ENCODE data around the gene KIAA0825. TPM values are rescaled to one million over a fixed set of nuclear protein-coding genes. Genes with fewer than 3 reads are reported as not detected.

KIAA0825 gene
- total and polyA plus RNA-seq, 2 experiments from 2014 or later = 3.0 to 7.0 TPM

DNA sequence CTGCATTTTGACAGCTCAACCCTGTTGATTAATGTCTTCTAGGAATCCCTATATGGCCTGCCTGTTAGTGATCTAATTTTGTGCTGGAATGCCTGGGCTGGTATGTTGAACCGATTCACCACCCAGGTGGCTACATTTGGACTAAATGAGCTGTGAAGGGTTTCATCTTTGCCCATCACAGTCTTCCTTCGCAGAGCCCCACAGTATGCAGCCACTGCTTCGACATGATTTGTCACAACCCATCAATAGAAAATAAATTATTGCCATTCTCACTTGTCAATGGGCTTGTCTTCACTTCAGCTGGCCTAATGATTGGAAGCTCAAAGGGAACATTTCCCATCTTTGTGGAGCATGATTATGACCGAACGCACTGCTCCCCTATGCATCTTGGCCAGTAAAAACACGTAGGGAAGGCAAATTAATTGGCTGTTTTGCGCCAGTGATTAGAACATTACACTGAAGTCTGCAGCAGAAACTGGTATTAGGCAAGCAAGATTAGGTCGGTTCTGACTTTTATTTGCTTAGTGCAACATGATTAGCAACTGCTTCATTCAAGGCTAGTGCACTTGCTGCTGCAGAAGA lies 408.5 kb downstream of the KIAA0825 start:
- no peak overlapping the region for H2AFZ ChIP-seq
- no peak for DNase-seq
- no peaks in the 10 kb centered on the region; the same call in 1 of the 2 replicates for H3K9me2 ChIP-seq (ENCODE audit: insufficient read depth)
- 75 to 76% methylated on average over 8 of the region's 8 CpGs for WGBS, 2 experiments (ENCODE audit: low coverage in 1 of 2, low lambda C conversion rate in 2 of 2, missing lambda C conversion rate in 2 of 2)
- H4K20me1 ChIP-seq (ENCODE audit: insufficient read depth) = no peaks in the 10 kb centered on the region
- no peaks in the 10 kb centered on the region for H3K9me3 ChIP-seq (ENCODE audit: low read depth)
- no peak overlapping the region for H3K4me3 ChIP-seq
- H3K4me2 ChIP-seq (ENCODE audit: unreplicated experiment) = no peak overlapping the region
- H3K4me1 ChIP-seq (ENCODE audit: insufficient read depth) = no peaks in the 10 kb centered on the region
- H3K36me3 ChIP-seq (ENCODE audit: low read depth) = no peaks in the 10 kb centered on the region
- H3K79me2 ChIP-seq (ENCODE audit: insufficient read depth) = no peaks in the 10 kb centered on the region
- H3K9ac ChIP-seq = no peak overlapping the region
- in situ Hi-C loops (cut with MboI) = no loop called here
- TF ChIP-seq EZH2phosphoT487 (IDR thresholded peaks at IDR 0.05; ENCODE audit: insufficient read depth, low read depth) (no peak), EZH2 (IDR thresholded peaks at IDR 0.05; ENCODE audit: insufficient read depth, poor library complexity, severe bottlenecking) (no peak)
- H3F3A ChIP-seq (ENCODE audit: insufficient read depth) = no peaks in the 10 kb centered on the region
- H3K27ac ChIP-seq = no peak overlapping the region
- no peaks in the 10 kb centered on the region for H3K27me3 ChIP-seq (replicated peaks; ENCODE audit: insufficient read depth)

DNA sequence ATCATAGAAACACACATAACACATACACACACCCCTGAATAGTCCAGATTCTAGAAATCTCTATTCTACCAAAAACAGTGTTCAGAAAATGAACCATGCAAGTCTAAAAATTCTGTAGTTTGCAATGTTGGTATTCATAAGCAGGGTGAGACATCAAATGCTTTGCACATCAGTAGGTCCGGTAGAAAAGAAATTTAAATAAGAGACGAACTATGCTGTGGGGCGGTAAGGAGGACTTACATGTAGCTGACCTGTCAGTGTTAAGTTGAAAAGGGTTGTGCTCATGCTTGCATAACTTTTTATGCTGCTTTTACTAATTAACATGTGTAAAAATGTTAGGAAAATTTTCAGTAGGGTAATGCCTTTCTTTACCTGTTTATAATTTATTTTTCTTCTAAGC lies 409.1 kb downstream of the KIAA0825 start:
- Histone ChIP-seq H3K9me3 (ENCODE audit: low read depth) (no peaks in the 10 kb centered on the region), H3K4me1 (ENCODE audit: insufficient read depth) (no peaks in the 10 kb centered on the region), H3K4me2 (ENCODE audit: unreplicated experiment) (no peak overlapping the region), H3K9ac (no peak overlapping the region), H3K27ac (no peak overlapping the region), H3F3A (ENCODE audit: insufficient read depth) (no peaks in the 10 kb centered on the region), H3K79me2 (ENCODE audit: insufficient read depth) (no peaks in the 10 kb centered on the region), H4K20me1 (ENCODE audit: insufficient read depth) (no peaks in the 10 kb centered on the region), H2AFZ (no peak overlapping the region), H3K9me2 (ENCODE audit: insufficient read depth) (no peaks in the 10 kb centered on the region), H3K36me3 (ENCODE audit: low read depth) (no peaks in the 10 kb centered on the region), H3K27me3 (replicated peaks; ENCODE audit: insufficient read depth) (no peaks in the 10 kb centered on the region), H3K4me3 (no peak overlapping the region)
- DNase-seq = no peak
- TF ChIP-seq EZH2 (IDR thresholded peaks at IDR 0.05; ENCODE audit: insufficient read depth, poor library complexity, severe bottlenecking) (no peak), EZH2phosphoT487 (IDR thresholded peaks at IDR 0.05; ENCODE audit: insufficient read depth, low read depth) (no peak)
- in situ Hi-C loops (cut with MboI) = no loop called here
- 81 to 87% methylated on average over 3 of the region's 3 CpGs for WGBS, 2 experiments (ENCODE audit: low coverage in 1 of 2, low lambda C conversion rate in 2 of 2, missing lambda C conversion rate in 2 of 2)

DNA sequence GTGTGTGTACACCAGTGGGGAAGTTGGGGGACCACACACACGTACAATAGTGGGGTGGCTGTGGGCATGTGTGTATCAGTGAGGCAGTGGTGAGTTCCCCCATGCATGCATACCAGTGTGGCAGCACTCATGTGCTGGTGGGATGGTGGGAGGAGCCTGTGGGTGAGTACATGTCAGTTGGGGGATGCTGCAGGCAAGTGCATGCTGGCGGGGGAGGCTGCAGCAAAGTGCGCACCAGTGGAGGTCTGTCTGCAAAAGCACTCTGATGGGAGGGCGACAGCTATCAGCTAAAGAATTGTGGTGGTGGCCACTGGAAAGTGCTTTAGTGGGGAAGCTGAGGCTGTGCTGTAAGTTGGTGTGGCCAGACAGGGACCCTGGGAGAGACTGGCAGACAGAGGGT lies 418.8 kb downstream of the KIAA0825 start:
- Histone ChIP-seq H4K20me1 (ENCODE audit: insufficient read depth) (no peaks in the 10 kb centered on the region), H3K27ac (no peak overlapping the region), H3K27me3 (replicated peaks; ENCODE audit: insufficient read depth) (no peaks in the 10 kb centered on the region), H2AFZ (no peak overlapping the region), H3K9me3 (ENCODE audit: low read depth) (no peaks in the 10 kb centered on the region), H3K36me3 (ENCODE audit: low read depth) (no peaks in the 10 kb centered on the region), H3K9me2 (ENCODE audit: insufficient read depth) (no peaks in the 10 kb centered on the region), H3F3A (ENCODE audit: insufficient read depth) (peaks cover 6% of the 10 kb centered on the region; the same call in 1 of the 2 replicates), H3K4me1 (ENCODE audit: insufficient read depth) (no peaks in the 10 kb centered on the region), H3K9ac (no peak overlapping the region), H3K4me3 (no peak overlapping the region), H3K79me2 (ENCODE audit: insufficient read depth) (no peaks in the 10 kb centered on the region), H3K4me2 (ENCODE audit: unreplicated experiment) (no peak overlapping the region)
- no peak for TF ChIP-seq EZH2phosphoT487 (IDR thresholded peaks at IDR 0.05; ENCODE audit: insufficient read depth, low read depth)
- no peak for TF ChIP-seq EZH2 (IDR thresholded peaks at IDR 0.05; ENCODE audit: insufficient read depth, poor library complexity, severe bottlenecking)
- no peak for DNase-seq
- 82 to 84% methylated on average over 4 of the region's 4 CpGs for WGBS, 2 experiments (ENCODE audit: low coverage in 1 of 2, low lambda C conversion rate in 2 of 2, missing lambda C conversion rate in 2 of 2)
- in situ Hi-C loops (cut with MboI) = no loop called here

DNA sequence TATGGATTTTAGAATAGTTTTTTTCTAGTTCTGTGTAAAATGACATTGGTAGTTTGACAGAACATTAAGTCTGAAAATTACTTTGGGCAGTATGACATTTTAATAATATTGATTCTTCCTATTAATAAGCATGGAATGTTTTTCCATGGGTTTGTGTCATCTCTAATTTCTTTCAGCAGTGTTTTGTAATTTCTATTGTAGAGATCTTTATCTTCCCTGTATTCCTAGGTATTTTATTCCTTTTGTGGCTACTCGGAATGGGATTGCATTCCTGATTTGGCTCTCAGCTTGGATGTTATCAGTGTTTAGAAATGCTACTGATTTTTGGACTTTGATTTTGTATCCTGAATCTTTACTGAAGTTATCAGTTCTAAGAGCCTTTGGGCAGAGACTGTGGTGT lies 420.4 kb downstream of the KIAA0825 start:
- in situ Hi-C loops (cut with MboI) = no loop called here
- Histone ChIP-seq H3K4me3 (no peak overlapping the region), H3K27ac (no peak overlapping the region), H3F3A (ENCODE audit: insufficient read depth) (peaks cover 6% of the 10 kb centered on the region; the same call in 1 of the 2 replicates), H3K27me3 (replicated peaks; ENCODE audit: insufficient read depth) (no peaks in the 10 kb centered on the region), H3K9me2 (ENCODE audit: insufficient read depth) (no peaks in the 10 kb centered on the region), H2AFZ (no peak overlapping the region), H3K9me3 (ENCODE audit: low read depth) (no peaks in the 10 kb centered on the region), H4K20me1 (ENCODE audit: insufficient read depth) (no peaks in the 10 kb centered on the region), H3K36me3 (ENCODE audit: low read depth) (no peaks in the 10 kb centered on the region), H3K9ac (no peak overlapping the region), H3K4me2 (ENCODE audit: unreplicated experiment) (no peak overlapping the region), H3K4me1 (ENCODE audit: insufficient read depth) (no peaks in the 10 kb centered on the region), H3K79me2 (ENCODE audit: insufficient read depth) (no peaks in the 10 kb centered on the region)
- WGBS, 2 experiments (ENCODE audit: low coverage in 1 of 2, low lambda C conversion rate in 2 of 2, missing lambda C conversion rate in 2 of 2) = 50 to 65% methylated on average over 1 of the region's 1 CpG
- DNase-seq = no peak
- no peak for TF ChIP-seq EZH2 (IDR thresholded peaks at IDR 0.05; ENCODE audit: insufficient read depth, poor library complexity, severe bottlenecking)

DNA sequence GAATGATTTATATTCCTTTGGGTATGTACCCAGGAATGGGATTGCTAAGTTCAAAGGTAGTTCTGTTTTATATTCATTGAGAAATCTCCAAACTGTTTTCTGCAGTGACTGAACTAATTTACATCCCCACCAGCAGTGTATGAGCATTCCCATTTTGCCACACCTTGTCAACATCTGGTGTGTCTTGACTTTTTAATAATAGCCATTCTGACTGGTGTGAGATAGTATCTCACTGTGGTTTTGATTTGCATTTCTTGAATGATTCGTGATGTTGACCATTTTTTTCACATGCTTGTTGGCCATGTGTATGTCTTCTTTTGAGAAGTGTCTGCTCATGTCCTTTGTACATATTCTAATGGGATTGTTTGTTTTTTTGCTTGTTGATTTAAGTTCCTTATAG lies 421.5 kb downstream of the KIAA0825 start:
- Histone ChIP-seq H3K9me2 (ENCODE audit: insufficient read depth) (no peaks in the 10 kb centered on the region), H3K27me3 (replicated peaks; ENCODE audit: insufficient read depth) (no peaks in the 10 kb centered on the region), H3K36me3 (ENCODE audit: low read depth) (no peaks in the 10 kb centered on the region), H3K4me2 (ENCODE audit: unreplicated experiment) (no peak overlapping the region), H3K4me3 (no peak overlapping the region), H2AFZ (no peak overlapping the region), H3K9ac (no peak overlapping the region), H4K20me1 (ENCODE audit: insufficient read depth) (no peaks in the 10 kb centered on the region), H3K4me1 (ENCODE audit: insufficient read depth) (no peaks in the 10 kb centered on the region), H3K79me2 (ENCODE audit: insufficient read depth) (no peaks in the 10 kb centered on the region), H3F3A (ENCODE audit: insufficient read depth) (peaks cover 6% of the 10 kb centered on the region; the same call in 1 of the 2 replicates), H3K27ac (no peak overlapping the region), H3K9me3 (ENCODE audit: low read depth) (no peaks in the 10 kb centered on the region)
- in situ Hi-C loops (cut with MboI) = no loop called here
- no peak for DNase-seq
- 0 to 25% methylated on average over 1 of the region's 1 CpG for WGBS, 2 experiments (ENCODE audit: low coverage in 1 of 2, low lambda C conversion rate in 2 of 2, missing lambda C conversion rate in 2 of 2)
- TF ChIP-seq EZH2 (IDR thresholded peaks at IDR 0.05; ENCODE audit: insufficient read depth, poor library complexity, severe bottlenecking) = no peak
- no peak for TF ChIP-seq EZH2phosphoT487 (IDR thresholded peaks at IDR 0.05; ENCODE audit: insufficient read depth, low read depth)
